ENCODE data around the gene GRK5.

GRK5 gene

DNA sequence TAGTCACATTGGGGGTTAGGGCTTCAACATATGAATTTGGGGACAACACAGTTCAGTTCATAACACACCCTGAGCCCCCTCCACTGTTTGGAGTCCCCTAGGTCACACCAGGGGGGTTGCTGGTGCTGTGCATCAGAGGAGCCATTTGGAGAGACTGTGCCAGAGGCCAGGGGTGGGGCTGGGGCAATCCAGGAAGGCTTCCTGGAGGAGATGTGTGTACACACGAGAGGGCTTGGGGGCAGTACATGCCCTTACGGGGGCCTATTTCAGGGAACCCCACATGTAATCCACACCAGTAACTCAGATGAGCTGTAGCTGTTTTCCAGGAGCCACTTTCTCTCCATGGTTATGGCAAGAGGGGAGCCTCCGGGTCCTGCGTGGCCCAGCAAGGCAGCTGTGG, 151.7 kb downstream of the GRK5 start:
- DNase-seq (ENCODE audit: low read depth), result no peak
- TF ChIP-seq, protein P1, sequence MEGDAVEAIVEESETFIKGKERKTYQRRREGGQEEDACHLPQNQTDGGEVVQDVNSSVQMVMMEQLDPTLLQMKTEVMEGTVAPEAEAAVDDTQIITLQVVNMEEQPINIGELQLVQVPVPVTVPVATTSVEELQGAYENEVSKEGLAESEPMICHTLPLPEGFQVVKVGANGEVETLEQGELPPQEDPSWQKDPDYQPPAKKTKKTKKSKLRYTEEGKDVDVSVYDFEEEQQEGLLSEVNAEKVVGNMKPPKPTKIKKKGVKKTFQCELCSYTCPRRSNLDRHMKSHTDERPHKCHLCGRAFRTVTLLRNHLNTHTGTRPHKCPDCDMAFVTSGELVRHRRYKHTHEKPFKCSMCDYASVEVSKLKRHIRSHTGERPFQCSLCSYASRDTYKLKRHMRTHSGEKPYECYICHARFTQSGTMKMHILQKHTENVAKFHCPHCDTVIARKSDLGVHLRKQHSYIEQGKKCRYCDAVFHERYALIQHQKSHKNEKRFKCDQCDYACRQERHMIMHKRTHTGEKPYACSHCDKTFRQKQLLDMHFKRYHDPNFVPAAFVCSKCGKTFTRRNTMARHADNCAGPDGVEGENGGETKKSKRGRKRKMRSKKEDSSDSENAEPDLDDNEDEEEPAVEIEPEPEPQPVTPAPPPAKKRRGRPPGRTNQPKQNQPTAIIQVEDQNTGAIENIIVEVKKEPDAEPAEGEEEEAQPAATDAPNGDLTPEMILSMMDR (IDR thresholded peaks at IDR 0.05; ENCODE audit: control insufficient read depth, extremely low read depth, insufficient read depth), result no peak
- H3K4me3 ChIP-seq (ENCODE audit: low read depth, low read length), result no peak overlapping the region

GRCh38 chr10:119360181-119360921, 153.0 kb downstream of the GRK5 start:
- H3K4me3 ChIP-seq (ENCODE audit: low read depth, low read length), result no peak overlapping the region
- no peak for DNase-seq (ENCODE audit: low read depth)
- TF ChIP-seq, protein P1 (IDR thresholded peaks at IDR 0.05; ENCODE audit: control insufficient read depth, extremely low read depth, insufficient read depth), result no peak

DNA sequence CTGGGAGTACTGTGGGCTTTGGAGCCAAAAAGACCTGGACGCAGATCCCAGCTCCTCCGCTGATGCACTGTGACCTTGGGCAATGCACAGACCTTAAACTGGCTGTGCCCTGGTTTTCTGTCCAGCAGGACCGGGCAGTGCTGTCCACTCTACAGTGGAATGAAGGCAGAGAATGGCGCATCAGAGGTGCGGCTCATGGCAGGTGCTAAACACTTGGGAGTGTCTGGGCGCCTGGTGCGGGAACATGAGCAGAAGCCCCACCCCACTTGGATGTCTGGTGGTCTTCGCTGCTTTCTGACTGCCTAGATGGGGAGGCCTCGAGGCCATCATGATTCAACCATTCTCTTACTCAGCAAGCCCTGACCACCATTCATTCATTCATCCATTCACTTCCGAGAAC, 153.7 kb downstream of the GRK5 start:
- H3K4me3 ChIP-seq (ENCODE audit: low read depth, low read length), result no peak overlapping the region
- TF ChIP-seq, protein P1 (IDR thresholded peaks at IDR 0.05; ENCODE audit: control insufficient read depth, extremely low read depth, insufficient read depth), result no peak
- no peak for DNase-seq (ENCODE audit: low read depth)

DNA sequence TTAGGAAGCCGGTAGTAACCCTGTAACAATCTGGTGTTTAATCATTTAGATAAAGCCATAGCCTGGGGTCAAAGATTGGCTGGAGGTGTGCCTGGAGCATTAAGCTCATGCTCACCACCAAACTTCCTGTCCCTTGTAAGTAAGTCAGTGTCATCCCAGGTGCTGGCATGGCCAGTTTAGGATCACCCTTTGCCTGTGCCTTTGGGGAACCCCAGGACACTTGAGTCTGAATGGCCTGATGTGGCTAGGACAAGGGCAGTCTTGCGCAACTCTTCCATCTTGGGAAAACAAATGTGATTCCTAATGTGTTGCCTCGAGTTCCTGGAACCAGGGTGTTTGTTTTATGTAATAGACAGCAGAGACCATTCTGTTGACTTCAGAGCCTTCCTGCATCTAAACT, 154.8 kb downstream of the GRK5 start:
- TF ChIP-seq, protein P1 (IDR thresholded peaks at IDR 0.05; ENCODE audit: control insufficient read depth, extremely low read depth, insufficient read depth), result no peak
- no peak for DNase-seq (ENCODE audit: low read depth)
- no peak overlapping the region for H3K4me3 ChIP-seq (ENCODE audit: low read depth, low read length)

- H3K4me3 ChIP-seq (ENCODE audit: low read depth, low read length), result no peak overlapping the region
- TF ChIP-seq, protein P1 (IDR thresholded peaks at IDR 0.05; ENCODE audit: control insufficient read depth, extremely low read depth, insufficient read depth), result no peak
- no peak for DNase-seq (ENCODE audit: low read depth)
Measured at GRCh38 chr10:119364645-119365600, 157.6 kb downstream of the GRK5 start.

DNA sequence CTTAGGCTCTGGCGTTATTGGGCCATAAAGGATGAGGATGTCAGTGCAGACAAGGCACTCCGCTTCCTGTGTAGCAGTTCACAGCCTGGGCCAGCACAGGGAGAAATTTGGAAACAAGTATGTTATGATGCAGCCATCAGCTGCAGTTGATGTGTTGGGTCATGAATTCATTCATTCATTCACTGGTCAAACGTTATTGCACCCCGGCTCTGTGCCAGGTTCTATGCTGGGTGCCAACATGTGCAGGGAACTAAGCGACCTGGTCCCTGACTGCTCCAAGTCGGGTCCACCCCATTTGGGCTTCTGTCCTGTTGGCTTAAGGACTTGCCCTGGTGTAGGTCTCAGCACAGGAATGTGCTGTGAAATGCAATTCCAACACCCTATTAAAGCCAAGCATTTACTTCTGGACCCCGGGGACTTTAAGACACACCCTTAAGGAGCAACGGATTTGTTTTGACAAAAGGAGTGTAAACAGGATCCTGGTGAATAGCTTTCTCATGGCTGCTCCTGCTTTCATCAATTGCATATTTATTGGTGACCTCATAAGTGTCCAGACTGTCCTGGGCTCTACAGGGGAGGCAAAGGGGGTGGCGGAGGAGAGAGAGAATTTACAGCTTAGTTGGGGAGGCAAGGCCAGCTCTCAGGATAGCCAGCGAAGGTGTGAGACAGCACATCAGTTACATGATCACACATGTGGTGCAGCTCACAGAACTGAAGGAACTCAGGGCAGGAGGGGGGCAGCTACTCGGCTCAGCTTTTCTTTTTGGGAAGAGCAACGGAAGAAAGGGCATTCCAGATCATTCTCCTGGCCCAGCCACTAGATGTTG, 158.6 kb downstream of the GRK5 start:
- DNase-seq (ENCODE audit: low read depth), result no peak

More for the DNA sequence above, 158.6 kb downstream of the GRK5 start:
- TF ChIP-seq, protein P1 (IDR thresholded peaks at IDR 0.05; ENCODE audit: control insufficient read depth, extremely low read depth, insufficient read depth), result no peak
- H3K4me3 ChIP-seq (ENCODE audit: low read depth, low read length), result no peak overlapping the region
